T1000 (cell line): ENCODE measurements around the gene ZNF554.
"Not testable (repeated sequence)": the region's sequence is repeated elsewhere in the genome, so short reads cannot be mapped to it uniquely, and the experiment has no call there.

Experiments used
- DNase-seq: peaks from one replicate; lab custom pipeline; 2025; ENCODE audit warnings: mixed read lengths; lab: John Stamatoyannopoulos, UW

ZNF554 gene

GRCh38 chr19:2790557-2791271 is 29.0 kb upstream of the ZNF554 start:
- no peak for DNase-seq

GRCh38 chr19:2791440-2791839 is 28.2 kb upstream of the ZNF554 start:
- DNase-seq: no peak

- no peak for DNase-seq
These were observed 27.8 kb upstream of the ZNF554 start for GRCh38 chr19:2791876-2792275.

- not testable (repeated sequence) for DNase-seq
These were observed 27.0 kb upstream of the ZNF554 start for GRCh38 chr19:2792666-2793065.

GRCh38 chr19:2793126-2793525 is 26.5 kb upstream of the ZNF554 start:
- no peak for DNase-seq

- no peak for DNase-seq
These were observed 26.1 kb upstream of the ZNF554 start for GRCh38 chr19:2793577-2793976.

- no peak for DNase-seq
These were observed 23.6 kb upstream of the ZNF554 start for GRCh38 chr19:2795827-2796658.

- DNase-seq: no peak
These were observed 22.9 kb upstream of the ZNF554 start for GRCh38 chr19:2796659-2797266.

GRCh38 chr19:2797280-2797679 is 22.4 kb upstream of the ZNF554 start:
- no peak for DNase-seq

GRCh38 chr19:2798158-2798685 is 21.4 kb upstream of the ZNF554 start:
- no peak for DNase-seq

- no peak for DNase-seq
These were observed 20.9 kb upstream of the ZNF554 start for GRCh38 chr19:2798733-2799132.

GRCh38 chr19:2799273-2800020 is 20.2 kb upstream of the ZNF554 start:
- no peak for DNase-seq

GRCh38 chr19:2800506-2800905 is 19.2 kb upstream of the ZNF554 start:
- no peak for DNase-seq

GRCh38 chr19:2802826-2803225 is 16.8 kb upstream of the ZNF554 start:
- DNase-seq: no peak

GRCh38 chr19:2803486-2804155 is 16.0 kb upstream of the ZNF554 start:
- DNase-seq: no peak

- no peak for DNase-seq
These were observed 15.3 kb upstream of the ZNF554 start for GRCh38 chr19:2804156-2805004.

GRCh38 chr19:2805261-2805900 is 14.3 kb upstream of the ZNF554 start:
- DNase-seq: no peak

GRCh38 chr19:2805991-2806649 is 13.5 kb upstream of the ZNF554 start:
- DNase-seq: no peak

GRCh38 chr19:2806736-2807378 is 12.8 kb upstream of the ZNF554 start:
- no peak for DNase-seq
